Upper lobe of left lung (tissue), 4 donors: Measurements from ENCODE around the gene SPTLC1.

Experiments
- EP300 ChIP-seq, 4 donors: sonication (generic); formaldehyde crosslinking; IDR thresholded peaks; one replicate each; pipeline ENCODE4 v1.5.1; 2017; ENCODE audit warnings: antibody characterized with exemption in 4 of 4, control low read depth in 2 of 4
- TF ChIP-seq, protein P1 (sequence below), 6 experiments: fragments of 450-650 bp in 4 of 6; fragments of 200-600 bp in 2 of 6; sonication (generic) in 2 of 6; IDR thresholded peaks; one replicate each; pipeline ENCODE4 v1.5.1; 2016 to 2019; ENCODE audit warnings: antibody characterized with exemption in 6 of 6

GRCh38 chr9:92010705-92011536 is 104.3 kb downstream of the SPTLC1 start:
- TF ChIP-seq EP300 (IDR thresholded peaks at IDR 0.05), result no peak
- TF ChIP-seq, protein P1, sequence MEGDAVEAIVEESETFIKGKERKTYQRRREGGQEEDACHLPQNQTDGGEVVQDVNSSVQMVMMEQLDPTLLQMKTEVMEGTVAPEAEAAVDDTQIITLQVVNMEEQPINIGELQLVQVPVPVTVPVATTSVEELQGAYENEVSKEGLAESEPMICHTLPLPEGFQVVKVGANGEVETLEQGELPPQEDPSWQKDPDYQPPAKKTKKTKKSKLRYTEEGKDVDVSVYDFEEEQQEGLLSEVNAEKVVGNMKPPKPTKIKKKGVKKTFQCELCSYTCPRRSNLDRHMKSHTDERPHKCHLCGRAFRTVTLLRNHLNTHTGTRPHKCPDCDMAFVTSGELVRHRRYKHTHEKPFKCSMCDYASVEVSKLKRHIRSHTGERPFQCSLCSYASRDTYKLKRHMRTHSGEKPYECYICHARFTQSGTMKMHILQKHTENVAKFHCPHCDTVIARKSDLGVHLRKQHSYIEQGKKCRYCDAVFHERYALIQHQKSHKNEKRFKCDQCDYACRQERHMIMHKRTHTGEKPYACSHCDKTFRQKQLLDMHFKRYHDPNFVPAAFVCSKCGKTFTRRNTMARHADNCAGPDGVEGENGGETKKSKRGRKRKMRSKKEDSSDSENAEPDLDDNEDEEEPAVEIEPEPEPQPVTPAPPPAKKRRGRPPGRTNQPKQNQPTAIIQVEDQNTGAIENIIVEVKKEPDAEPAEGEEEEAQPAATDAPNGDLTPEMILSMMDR (IDR thresholded peaks at IDR 0.05), result no peak
